GM23248 (cell line): ENCODE data around the gene MAP3K20. TPM values are rescaled to one million over a fixed set of nuclear protein-coding genes. Genes with fewer than 3 reads are reported as not detected.

Source experiments
- DNase-seq: peaks from one replicate; pipeline ENCODE4 v3.0.0-alpha.2; 2015
- H2AFZ ChIP-seq: fragments of 200-600 bp; sonication (generic); 2 replicates; pipeline ENCODE4 v1.6.1; 2016; ENCODE audit warnings: antibody characterized with exemption
- H3F3A ChIP-seq: fragments of 200-600 bp; sonication (generic); 2 replicates; pipeline ENCODE4 v1.6.1; 2016; ENCODE audit warnings: mild to moderate bottlenecking, antibody characterized with exemption, mixed run types; ENCODE audit not compliant: insufficient read depth
- H3K27ac ChIP-seq: fragments of 200-600 bp; sonication (generic); 2 replicates; pipeline ENCODE4 v1.5.1; 2016; ENCODE audit warnings: mild to moderate bottlenecking
- H3K27me3 ChIP-seq: fragments of 200-600 bp; sonication (generic); replicated peaks from 2 replicates; pipeline ENCODE4 v1.6.1; 2016; ENCODE audit warnings: mild to moderate bottlenecking; ENCODE audit not compliant: insufficient read depth
- H3K36me3 ChIP-seq: fragments of 200-600 bp; sonication (generic); 2 replicates; pipeline ENCODE4 v1.6.1; 2016; ENCODE audit warnings: low read depth, mild to moderate bottlenecking
- H3K4me1 ChIP-seq: fragments of 200-600 bp; sonication (generic); 2 replicates; pipeline ENCODE4 v1.6.1; 2016; ENCODE audit warnings: mild to moderate bottlenecking; ENCODE audit not compliant: insufficient read depth
- H3K4me2 ChIP-seq: fragments of 200-600 bp; sonication (generic); one replicate; pipeline ENCODE4 v1.6.1; 2016; ENCODE audit warnings: mild to moderate bottlenecking; ENCODE audit not compliant: unreplicated experiment
- H3K4me3 ChIP-seq: fragments of 200-600 bp; sonication (generic); 2 replicates; pipeline ENCODE4 v1.5.1; 2016; ENCODE audit warnings: mild to moderate bottlenecking
- H3K79me2 ChIP-seq: fragments of 200-600 bp; sonication (generic); 2 replicates; pipeline ENCODE4 v1.6.1; 2016; ENCODE audit warnings: mild to moderate bottlenecking; ENCODE audit not compliant: insufficient read depth
- H3K9ac ChIP-seq: fragments of 200-600 bp; sonication (generic); 2 replicates; pipeline ENCODE4 v1.6.1; 2016; ENCODE audit warnings: mild to moderate bottlenecking
- H3K9me2 ChIP-seq: fragments of 200-600 bp; sonication (generic); 2 replicates; pipeline ENCODE4 v1.6.1; 2016; ENCODE audit warnings: mixed run types, mild to moderate bottlenecking, moderate library complexity; ENCODE audit not compliant: insufficient read depth
- H3K9me3 ChIP-seq: fragments of 200-600 bp; sonication (generic); one replicate; pipeline ENCODE4 v1.6.1; 2017; ENCODE audit warnings: low read depth
- H4K20me1 ChIP-seq: fragments of 200-600 bp; sonication (generic); 2 replicates; pipeline ENCODE4 v1.6.0; 2016; ENCODE audit not compliant: insufficient read depth
- EZH2 ChIP-seq: fragments of 200-600 bp; sonication (generic); IDR thresholded peaks from 2 replicates; pipeline ENCODE4 v1.6.1; 2018; ENCODE audit warnings: antibody characterized with exemption, mild to moderate bottlenecking; ENCODE audit not compliant: insufficient read depth, poor library complexity, severe bottlenecking
- EZH2phosphoT487 ChIP-seq: fragments of 200-600 bp; sonication (generic); IDR thresholded peaks from 2 replicates; pipeline ENCODE4 v1.6.1; 2018; ENCODE audit warnings: antibody characterized with exemption, moderate library complexity, mild to moderate bottlenecking, low read depth; ENCODE audit not compliant: insufficient read depth
- WGBS, 2 experiments: methylation state at CpG; one replicate each; pipeline ENCODE4 v1.1.6; 2015 to 2017; ENCODE audit warnings: low lambda C conversion rate in 2 of 2, low coverage in 1 of 2; ENCODE audit errors: missing lambda C conversion rate in 2 of 2; 5-methylcytosine and 5-hydroxymethylcytosine counted together
- in situ Hi-C: fragments of 300-500 bp; cut with MboI; formaldehyde crosslinking; loops from 2 replicates; pipeline ENCODE4 v1.15.0; 2020
- polyA plus RNA-seq: library from polyadenylated mRNA; unstranded; fragments of >200 nt; fragmentation: Nextera tagmentation; extraction: Ambion mirVana; gene quantifications from 2 replicates; pipeline ENCODE4 v1.2.1, GENCODE V29; 2016
- total RNA-seq: library from RNA; depleted of rRNA; stranded (reverse); fragments of >200 nt; shearing (Covaris generic); gene quantifications from 2 replicates; pipeline ENCODE4 v1.2.3, GENCODE V29; 2014

The MAP3K20 gene
- total and polyA plus RNA-seq, 2 experiments from 2014 or later: 55.0 to 68.9 TPM

- Histone ChIP-seq H3K9ac (no peak overlapping the region), H3K4me2 (no peak overlapping the region), H3K4me1 (no peaks in the 10 kb centered on the region), H2AFZ (no peak overlapping the region), H3F3A (no peaks in the 10 kb centered on the region), H3K36me3 (peaks cover 21% of the 10 kb centered on the region; the same call in 1 of the 2 replicates), H4K20me1 (no peaks in the 10 kb centered on the region), H3K79me2 (no peaks in the 10 kb centered on the region), H3K4me3 (no peak overlapping the region), H3K27ac (no peak overlapping the region), H3K9me2 (no peaks in the 10 kb centered on the region), H3K9me3 (no peaks in the 10 kb centered on the region), H3K27me3 (no peaks in the 10 kb centered on the region)
- in situ Hi-C loops: no loop called here
- DNase-seq: no peak
- WGBS, 2 experiments: 95 to 97% methylated on average over 2 of the region's 2 CpGs
- no peak for TF ChIP-seq EZH2
- no peak for TF ChIP-seq EZH2phosphoT487
These were observed 164.0 kb downstream of the MAP3K20 start for GRCh38 chr2:173239644-173240043.

- H3K9me3 ChIP-seq: no peaks in the 10 kb centered on the region
- no peak overlapping the region for H3K27ac ChIP-seq
- DNase-seq: no peak
- H3K27me3 ChIP-seq: no peaks in the 10 kb centered on the region
- H3K9me2 ChIP-seq: no peaks in the 10 kb centered on the region
- in situ Hi-C loops: no loop called here
- H4K20me1 ChIP-seq: no peaks in the 10 kb centered on the region
- no peak overlapping the region for H3K4me3 ChIP-seq
- no peak overlapping the region for H3K9ac ChIP-seq
- H3K4me2 ChIP-seq: no peak overlapping the region
- 95 to 100% methylated on average over 2 of the region's 2 CpGs for WGBS, 2 experiments
- no peak overlapping the region for H2AFZ ChIP-seq
- H3F3A ChIP-seq: no peaks in the 10 kb centered on the region
- TF ChIP-seq EZH2phosphoT487: no peak
- TF ChIP-seq EZH2: no peak
- H3K4me1 ChIP-seq: no peaks in the 10 kb centered on the region
- peaks cover 21% of the 10 kb centered on the region; the same call in 1 of the 2 replicates for H3K36me3 ChIP-seq
- H3K79me2 ChIP-seq: no peaks in the 10 kb centered on the region
These were observed 164.4 kb downstream of the MAP3K20 start for GRCh38 chr2:173240083-173240482.

GRCh38 chr2:173241643-173242042, 166.0 kb downstream of the MAP3K20 start:
- 96 to 100% methylated on average over 1 of the region's 1 CpG for WGBS, 2 experiments

GRCh38 chr2:173247156-173247555, 171.5 kb downstream of the MAP3K20 start:
- no peak for TF ChIP-seq EZH2phosphoT487
- no peak for TF ChIP-seq EZH2
- Histone ChIP-seq H2AFZ (no peak overlapping the region), H3K9me3 (no peaks in the 10 kb centered on the region), H3K36me3 (0 out of 2 replicates have a peak, but pooled peaks cover 5% of the 10 kb centered on the region), H4K20me1 (no peaks in the 10 kb centered on the region), H3K9me2 (no peaks in the 10 kb centered on the region), H3K9ac (no peak overlapping the region), H3K4me2 (no peak overlapping the region), H3K4me1 (no peaks in the 10 kb centered on the region), H3K4me3 (no peak overlapping the region), H3K27ac (no peak overlapping the region), H3K79me2 (no peaks in the 10 kb centered on the region), H3K27me3 (no peaks in the 10 kb centered on the region), H3F3A (no peaks in the 10 kb centered on the region)
- DNase-seq: no peak
- in situ Hi-C loops: no loop called here
- WGBS, 2 experiments: 94 to 96% methylated on average over 2 of the region's 2 CpGs

More at GRCh38 chr2:173241643-173242042, 166.0 kb downstream of the MAP3K20 start:
- Histone ChIP-seq H3K9ac (no peak overlapping the region), H3K27me3 (no peaks in the 10 kb centered on the region), H3K36me3 (peaks cover 21% of the 10 kb centered on the region; the same call in 1 of the 2 replicates), H2AFZ (no peak overlapping the region), H3K4me3 (no peak overlapping the region), H4K20me1 (no peaks in the 10 kb centered on the region), H3K79me2 (no peaks in the 10 kb centered on the region), H3K27ac (no peak overlapping the region), H3F3A (no peaks in the 10 kb centered on the region), H3K4me1 (no peaks in the 10 kb centered on the region), H3K9me3 (no peaks in the 10 kb centered on the region), H3K9me2 (no peaks in the 10 kb centered on the region), H3K4me2 (no peak overlapping the region)
- TF ChIP-seq EZH2phosphoT487 (no peak), EZH2 (no peak)
- in situ Hi-C loops: no loop called here
- DNase-seq: no peak

- Histone ChIP-seq H3F3A (no peaks in the 10 kb centered on the region), H3K9ac (no peak overlapping the region), H4K20me1 (no peaks in the 10 kb centered on the region), H3K27me3 (no peaks in the 10 kb centered on the region), H3K4me2 (no peak overlapping the region), H3K4me1 (no peaks in the 10 kb centered on the region), H3K36me3 (no peaks in the 10 kb centered on the region), H2AFZ (no peak overlapping the region), H3K9me3 (no peaks in the 10 kb centered on the region), H3K79me2 (no peaks in the 10 kb centered on the region), H3K27ac (no peak overlapping the region), H3K9me2 (no peaks in the 10 kb centered on the region), H3K4me3 (no peak overlapping the region)
- in situ Hi-C loops: no loop called here
- WGBS, 2 experiments: 95 to 100% methylated on average over 2 of the region's 2 CpGs
- DNase-seq: no peak
- TF ChIP-seq EZH2phosphoT487: no peak
- TF ChIP-seq EZH2: no peak
These were observed 172.7 kb downstream of the MAP3K20 start for GRCh38 chr2:173248381-173248780.
